ENCODE data around the gene SNCG.

DNA sequence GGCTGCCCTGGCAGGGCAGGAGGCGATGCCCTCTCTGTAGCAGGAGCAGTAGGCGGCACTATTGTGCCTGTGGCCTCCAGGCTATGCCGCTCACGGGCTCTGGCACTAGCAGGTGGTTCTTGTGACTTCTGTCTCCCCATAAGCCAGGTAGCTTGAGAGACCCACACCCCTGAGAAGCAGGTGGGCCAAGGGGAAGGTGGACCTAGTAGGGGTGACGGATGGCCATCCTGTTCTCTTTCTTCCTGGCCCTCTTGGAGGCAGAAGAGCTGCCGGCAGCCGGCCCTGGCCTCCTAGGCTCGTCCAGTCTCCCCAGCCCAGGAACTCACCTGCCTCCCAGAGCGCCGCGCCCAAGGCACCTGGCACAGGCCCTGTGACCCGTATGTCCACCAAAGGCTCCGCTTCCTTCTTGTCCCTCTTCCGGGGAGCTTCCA is 16.4 kb upstream of the SNCG start:
- TF ChIP-seq RCOR1 (IDR thresholded peaks at IDR 0.05; ENCODE audit: low read depth, low read length): no peak
- TF ChIP-seq MAFK (IDR thresholded peaks at IDR 0.05; ENCODE audit: partially characterized antibody): no peak
- TF ChIP-seq ZFP36 (IDR thresholded peaks at IDR 0.05; ENCODE audit: borderline replicate concordance, partially characterized antibody): no peak
- TF ChIP-seq, protein P1, sequence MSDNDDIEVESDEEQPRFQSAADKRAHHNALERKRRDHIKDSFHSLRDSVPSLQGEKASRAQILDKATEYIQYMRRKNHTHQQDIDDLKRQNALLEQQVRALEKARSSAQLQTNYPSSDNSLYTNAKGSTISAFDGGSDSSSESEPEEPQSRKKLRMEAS (IDR thresholded peaks at IDR 0.05): no peak
- TF ChIP-seq CHD4 (IDR thresholded peaks at IDR 0.05; ENCODE audit: borderline replicate concordance): no peak
- TF ChIP-seq, protein P2, sequence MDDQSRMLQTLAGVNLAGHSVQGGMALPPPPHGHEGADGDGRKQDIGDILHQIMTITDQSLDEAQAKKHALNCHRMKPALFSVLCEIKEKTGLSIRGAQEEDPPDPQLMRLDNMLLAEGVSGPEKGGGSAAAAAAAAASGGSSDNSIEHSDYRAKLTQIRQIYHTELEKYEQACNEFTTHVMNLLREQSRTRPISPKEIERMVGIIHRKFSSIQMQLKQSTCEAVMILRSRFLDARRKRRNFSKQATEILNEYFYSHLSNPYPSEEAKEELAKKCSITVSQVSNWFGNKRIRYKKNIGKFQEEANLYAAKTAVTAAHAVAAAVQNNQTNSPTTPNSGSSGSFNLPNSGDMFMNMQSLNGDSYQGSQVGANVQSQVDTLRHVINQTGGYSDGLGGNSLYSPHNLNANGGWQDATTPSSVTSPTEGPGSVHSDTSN (IDR thresholded peaks at IDR 0.05): no peak
- TF ChIP-seq KDM1A (IDR thresholded peaks at IDR 0.05; ENCODE audit: low read depth): no peak
- TF ChIP-seq, protein P3, sequence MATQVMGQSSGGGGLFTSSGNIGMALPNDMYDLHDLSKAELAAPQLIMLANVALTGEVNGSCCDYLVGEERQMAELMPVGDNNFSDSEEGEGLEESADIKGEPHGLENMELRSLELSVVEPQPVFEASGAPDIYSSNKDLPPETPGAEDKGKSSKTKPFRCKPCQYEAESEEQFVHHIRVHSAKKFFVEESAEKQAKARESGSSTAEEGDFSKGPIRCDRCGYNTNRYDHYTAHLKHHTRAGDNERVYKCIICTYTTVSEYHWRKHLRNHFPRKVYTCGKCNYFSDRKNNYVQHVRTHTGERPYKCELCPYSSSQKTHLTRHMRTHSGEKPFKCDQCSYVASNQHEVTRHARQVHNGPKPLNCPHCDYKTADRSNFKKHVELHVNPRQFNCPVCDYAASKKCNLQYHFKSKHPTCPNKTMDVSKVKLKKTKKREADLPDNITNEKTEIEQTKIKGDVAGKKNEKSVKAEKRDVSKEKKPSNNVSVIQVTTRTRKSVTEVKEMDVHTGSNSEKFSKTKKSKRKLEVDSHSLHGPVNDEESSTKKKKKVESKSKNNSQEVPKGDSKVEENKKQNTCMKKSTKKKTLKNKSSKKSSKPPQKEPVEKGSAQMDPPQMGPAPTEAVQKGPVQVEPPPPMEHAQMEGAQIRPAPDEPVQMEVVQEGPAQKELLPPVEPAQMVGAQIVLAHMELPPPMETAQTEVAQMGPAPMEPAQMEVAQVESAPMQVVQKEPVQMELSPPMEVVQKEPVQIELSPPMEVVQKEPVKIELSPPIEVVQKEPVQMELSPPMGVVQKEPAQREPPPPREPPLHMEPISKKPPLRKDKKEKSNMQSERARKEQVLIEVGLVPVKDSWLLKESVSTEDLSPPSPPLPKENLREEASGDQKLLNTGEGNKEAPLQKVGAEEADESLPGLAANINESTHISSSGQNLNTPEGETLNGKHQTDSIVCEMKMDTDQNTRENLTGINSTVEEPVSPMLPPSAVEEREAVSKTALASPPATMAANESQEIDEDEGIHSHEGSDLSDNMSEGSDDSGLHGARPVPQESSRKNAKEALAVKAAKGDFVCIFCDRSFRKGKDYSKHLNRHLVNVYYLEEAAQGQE (IDR thresholded peaks at IDR 0.05): no peak
- no peak for TF ChIP-seq NR3C1 (IDR thresholded peaks at IDR 0.05)
- TF ChIP-seq POLR2A (IDR thresholded peaks at IDR 0.05; ENCODE audit: low read length): no peak
